HG02885 (cell line): ENCODE results near the gene SP3.
A peak's percentile ranks its signal among the peaks of the same experiment; 100 is the strongest.

Experiments
- ATAC-seq: cut with Tn5 transposase; IDR thresholded peaks from one replicate; pipeline ENCODE4 v1.9.1; 2021; ENCODE audit warnings: mild to moderate bottlenecking; ENCODE audit not compliant: unreplicated experiment, poor library complexity

Gene SP3

DNA sequence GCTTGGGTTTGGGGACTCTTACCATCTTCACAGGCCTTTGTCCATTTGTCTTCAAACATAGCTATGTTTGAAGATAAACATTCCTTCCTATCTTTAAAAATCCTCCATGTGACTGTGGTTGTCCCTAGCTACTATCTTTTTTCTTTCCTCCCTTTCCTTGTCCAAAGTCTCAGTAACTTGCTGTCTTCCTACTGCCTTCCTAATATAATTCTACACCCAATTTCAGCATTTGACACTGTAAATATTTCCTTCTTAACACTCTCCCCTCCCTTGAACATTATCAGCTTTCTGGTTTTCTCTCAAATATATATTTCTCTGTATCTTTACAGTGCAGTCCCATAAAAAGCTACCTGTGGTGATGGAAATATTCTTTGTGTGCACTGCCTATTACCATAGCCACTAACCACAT is 5.3 kb upstream of the SP3 start:
- ATAC-seq = no peak

DNA sequence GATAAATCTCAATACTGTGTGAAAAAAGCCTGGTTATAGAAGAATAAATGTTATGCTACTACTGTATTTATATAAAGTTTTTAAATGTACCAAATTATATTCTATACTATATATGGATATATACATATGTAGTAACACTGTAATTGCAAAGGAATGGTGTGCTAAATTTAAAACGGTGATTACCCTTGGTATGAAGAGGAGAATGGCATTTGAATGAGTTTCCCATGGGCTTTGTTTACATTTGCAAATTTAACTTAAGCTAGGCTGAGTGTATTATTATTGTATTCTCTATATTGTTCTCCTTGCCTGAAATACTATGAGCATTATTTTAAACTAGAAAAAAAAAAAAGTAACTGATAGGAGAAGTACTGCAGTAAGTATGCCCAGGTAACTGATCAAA is 4.7 kb upstream of the SP3 start:
- ATAC-seq = no peak

DNA sequence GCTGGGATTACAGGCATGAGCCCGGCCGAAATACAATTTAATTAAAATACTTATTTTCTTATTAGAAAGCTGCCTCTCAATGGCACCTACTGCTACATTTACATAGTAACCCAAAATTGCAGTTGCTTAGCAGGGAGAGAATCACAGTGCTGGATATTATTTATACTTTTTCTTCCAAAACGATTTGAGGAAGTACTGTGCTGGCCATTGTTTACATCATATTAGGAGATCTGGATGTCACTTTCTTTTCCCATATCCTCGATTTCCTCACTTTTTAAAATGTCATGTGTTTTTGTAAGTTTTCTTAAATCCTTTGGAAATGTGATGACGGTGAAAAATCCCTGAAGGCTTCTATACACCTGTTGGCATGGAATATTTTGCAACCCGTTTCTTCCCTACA is 3.4 kb upstream of the SP3 start:
- ATAC-seq = no peak

DNA sequence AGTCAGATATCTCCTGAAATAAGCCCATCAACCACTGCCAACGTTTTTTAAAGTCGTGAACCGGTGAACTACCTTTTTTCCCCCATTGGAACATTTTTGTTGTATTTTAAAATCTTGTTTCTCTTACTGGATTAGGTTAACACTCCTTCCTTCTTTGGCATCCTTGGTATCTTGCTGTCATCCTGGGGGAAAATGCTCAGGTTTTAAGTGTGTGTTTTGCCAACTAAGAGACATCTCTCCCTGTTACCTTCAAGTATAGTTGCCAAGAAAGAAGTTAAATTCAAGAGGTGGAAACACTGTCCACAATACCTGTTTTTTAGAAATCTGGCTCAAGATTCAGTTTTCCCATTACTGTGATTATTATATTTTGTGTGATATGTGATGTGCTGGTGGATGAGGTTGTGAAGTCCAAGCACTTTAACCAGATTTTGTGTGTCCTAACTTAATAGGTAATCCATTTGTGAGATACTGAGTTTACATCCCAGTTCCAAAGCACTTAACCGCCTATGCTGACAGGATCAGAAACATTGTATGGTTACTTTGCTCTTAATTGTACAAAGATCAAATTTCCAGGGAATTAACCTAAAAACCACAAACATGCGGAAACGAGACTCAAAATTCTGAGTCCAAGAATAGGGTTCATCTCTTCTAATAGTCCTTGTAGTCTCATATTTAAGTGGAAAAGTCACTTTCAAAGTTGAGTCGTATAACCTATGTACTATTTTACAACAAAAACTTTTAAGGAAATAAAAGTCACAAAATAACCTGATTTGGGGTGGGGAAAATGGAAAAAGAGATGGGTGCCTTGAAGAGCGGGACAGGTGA is 1.3 kb upstream of the SP3 start:
- ATAC-seq = no peak

DNA sequence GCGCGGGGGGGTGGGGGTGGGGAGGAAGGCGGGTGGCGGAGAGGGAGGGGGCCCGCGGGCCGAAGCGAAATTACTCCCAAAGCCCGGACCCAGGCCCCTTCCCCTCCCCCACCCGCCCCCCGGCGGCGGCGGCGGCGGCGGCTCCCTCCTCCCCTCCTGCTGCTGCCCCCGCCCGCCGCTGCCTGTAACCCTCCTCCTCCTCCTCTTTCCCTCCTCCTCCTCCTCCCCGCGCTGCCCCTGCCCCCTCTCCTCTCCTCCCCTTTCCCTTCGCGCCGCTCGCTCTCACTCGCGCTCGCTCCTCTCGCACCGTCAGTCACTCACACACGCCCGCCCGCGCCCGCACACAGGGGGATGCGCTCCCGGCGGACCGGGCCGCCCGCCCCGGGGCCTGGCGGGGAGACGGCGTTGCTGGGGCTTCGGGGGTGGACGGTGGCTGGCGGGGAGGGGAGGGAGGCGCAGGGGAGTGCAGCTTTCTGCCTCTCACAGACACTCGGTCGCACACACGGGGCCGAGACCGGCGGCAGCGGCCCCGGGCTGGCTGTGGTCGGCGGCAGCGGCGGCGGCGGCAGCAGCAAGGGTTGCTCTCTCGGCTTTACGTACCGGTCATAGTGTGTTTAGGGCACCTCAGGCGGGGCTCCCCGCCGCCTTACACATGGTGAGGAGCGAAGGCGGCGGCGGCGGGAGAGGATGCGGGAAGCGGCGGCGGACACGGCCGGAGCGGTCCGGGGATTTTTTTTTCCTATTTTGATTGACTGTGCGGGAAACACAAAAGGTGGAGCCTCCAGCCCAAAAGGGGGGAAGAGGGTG is 405 bp downstream of the SP3 start:
- peak; percentile 27 for ATAC-seq

DNA sequence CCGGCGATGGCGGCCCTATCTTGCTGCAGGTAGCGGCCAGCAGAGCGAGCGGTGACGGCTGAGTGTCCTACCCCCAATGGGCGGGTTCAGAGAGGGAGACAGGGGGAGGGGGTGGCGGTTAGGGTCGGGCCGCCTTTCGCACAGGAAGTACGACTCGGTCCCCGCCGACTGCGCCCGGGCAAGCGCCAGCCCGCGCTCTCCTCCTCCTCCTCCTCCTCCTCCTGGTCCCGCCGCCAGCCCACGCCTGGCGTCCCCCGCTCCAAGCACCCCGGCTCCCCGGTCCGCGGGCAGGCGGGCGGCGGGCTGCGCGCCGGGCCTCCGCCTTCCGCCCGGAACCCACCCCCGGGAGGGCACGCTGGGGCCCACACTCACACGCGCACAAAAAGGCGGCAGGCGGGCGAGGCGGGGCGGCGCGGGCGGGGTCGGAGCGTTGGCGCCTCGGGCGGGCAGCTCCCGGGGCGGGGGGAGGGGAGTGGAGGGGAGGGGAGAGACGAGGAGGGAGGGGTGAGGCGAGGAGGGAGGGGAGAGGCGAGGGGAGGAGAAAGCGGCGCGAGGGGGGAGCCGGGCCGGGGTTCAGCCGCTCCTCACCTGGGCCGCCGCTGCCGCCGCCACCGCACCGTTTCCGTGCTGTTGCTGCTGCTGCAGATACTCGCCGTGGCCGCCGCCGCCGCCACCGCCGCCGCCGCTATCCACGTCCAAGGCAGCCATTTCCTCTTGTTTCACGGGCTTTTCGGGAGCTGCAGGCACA is 1.2 kb downstream of the SP3 start:
- ATAC-seq = peak; percentile 58

DNA sequence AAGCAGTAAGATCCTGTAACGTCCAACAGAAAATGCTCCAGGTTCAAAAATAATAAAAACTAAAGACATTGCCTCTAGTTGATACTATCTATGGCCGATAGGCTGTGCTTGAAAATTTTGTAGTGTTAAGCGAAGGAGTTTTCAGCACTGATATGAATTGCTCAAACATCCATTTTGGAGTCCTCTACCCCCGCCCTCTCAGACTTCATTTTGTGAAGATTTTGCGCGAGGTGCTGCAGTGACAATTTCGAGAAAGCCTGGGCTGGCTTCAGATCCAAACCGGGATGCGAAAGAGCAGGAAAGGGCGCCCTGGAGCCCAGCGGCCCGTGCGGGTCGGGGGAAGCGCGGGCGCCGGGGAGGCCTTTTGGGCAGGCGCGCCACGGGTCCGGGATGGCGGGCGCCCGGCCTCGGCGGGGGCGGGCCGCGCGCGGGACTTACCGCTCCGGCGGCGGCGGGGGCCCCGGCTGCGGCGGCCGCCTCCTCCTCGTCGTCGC is 1.8 kb downstream of the SP3 start:
- ATAC-seq = peak; percentile 12

DNA sequence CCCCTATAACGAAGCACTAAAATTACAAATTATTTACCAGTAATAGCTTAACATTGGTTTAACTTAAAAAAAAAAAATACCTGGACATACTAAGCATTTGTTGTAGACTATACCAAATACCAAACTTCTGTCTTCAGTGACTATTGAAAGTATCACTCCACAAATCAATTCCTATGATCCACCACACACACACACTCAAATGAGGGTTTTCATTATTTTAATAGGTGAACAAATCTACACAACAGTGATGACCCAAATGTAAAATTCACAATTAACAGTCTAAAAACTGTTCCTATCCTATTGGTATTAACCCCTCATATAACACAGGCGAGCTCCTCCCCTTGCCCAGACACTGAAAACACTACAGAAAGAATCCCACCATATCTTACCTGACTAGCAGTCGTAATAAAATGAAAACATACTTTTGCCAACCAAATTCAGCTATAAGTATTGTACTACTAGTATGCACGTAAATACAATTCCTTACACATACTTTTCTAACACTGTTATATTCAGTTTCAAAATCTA is 2.5 kb downstream of the SP3 start:
- no peak for ATAC-seq

DNA sequence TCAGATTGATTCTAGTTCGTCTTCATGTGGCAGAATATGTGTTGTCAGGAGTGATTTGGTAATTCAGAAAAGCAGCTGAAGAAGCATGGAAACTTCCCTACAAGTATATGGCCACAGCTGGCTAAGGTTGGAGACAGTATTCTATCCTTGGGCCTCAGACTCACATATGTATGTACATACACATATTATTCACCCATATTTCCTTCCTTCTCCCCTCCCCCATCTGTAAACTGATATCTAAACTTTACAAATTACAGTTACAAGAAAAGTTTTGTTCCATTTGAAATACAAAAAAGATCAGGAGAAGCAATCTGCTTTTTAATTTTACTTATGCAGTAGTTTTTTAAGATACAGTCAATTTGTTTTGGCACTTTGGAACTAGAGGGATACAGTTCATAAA is 3.1 kb downstream of the SP3 start:
- ATAC-seq = no peak

DNA sequence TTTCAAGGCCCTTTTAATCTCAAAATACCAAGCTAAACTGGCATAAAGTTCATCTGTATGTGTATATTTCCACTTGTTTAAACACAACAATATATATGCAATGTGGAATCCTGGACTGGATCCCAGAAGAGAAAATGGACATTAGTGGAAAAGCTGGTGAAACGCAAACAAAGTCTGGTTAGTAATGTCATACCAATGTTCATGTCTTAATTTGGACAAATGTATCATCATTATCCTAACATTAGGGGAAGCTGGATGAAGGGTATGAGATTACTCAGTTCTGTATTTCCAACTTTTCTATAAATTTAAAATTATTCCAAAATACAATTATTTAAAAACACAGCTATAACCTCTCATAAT is 3.8 kb downstream of the SP3 start:
- no peak for ATAC-seq

DNA sequence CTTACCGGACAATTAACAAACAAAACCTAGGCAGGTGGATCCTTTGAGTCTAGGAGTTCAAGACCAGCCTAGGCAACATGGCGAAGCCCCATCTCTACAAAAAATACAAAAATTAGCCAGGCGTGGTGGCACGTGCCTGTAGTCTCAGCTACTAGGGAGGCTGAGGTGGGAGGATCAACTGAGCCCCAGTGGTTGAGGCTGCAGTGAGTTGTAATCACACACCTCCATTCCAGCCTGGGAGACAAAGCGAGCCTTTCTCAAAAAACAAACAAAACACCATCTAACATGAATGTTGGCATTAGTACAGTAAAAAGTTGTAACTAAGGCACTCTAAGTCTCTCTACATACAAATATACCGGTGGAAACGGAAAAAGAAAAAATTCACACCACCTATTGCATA is 5.3 kb downstream of the SP3 start:
- ATAC-seq = no peak

DNA sequence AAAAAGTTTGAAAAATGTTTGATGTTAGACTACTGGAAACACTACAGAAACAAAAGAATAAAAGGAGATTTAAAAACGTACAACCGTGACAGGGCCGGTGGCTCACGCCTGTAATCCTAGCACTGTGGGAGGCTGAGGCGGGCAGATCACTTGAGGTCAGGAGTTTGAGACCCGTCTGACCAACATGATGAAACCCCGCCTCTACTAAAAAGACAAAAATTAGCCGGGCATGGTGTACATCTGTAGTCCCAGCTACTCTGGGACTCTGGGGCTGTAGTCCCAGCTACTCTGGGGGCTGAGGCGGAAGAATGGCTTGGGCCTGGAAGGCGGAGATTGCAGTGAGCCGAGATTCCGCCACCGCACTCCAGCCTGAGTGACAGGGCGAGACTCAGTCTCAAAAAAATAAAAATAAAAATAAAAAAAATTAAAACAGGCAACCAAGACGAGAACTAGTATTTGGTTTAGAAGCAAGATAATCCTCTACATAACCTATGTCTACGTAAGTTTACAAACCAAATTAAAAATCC is 5.8 kb downstream of the SP3 start:
- ATAC-seq = no peak

DNA sequence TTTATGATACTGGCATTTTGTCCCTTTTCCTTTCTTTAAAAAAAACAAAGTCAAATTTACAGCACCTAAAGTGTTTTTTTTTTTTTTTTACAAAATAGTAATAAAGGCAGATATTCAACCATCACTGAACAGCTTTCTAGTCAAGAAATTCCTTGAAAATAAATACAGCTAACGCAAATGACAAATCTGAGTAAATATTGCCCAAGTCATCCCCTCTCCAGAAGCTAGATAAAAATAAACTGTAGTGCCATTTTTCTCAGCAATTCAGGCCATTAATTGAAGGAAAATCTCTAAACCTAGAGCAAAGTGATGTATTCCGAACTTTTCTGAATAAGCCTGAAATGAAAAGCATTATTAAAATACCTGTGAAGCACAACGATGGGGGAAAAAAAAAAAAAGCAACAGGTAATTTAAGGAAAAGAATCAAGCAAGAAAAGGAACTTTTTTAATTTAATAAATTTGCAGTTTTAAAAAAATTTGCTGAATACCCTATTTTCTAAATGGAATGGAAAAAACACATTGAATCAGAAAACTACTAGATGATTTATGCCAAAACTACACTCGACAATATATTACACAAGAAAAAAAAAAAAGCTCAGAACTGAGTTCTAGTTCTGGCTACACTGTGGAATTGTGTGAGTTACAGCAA is 6.9 kb downstream of the SP3 start:
- ATAC-seq = no peak

DNA sequence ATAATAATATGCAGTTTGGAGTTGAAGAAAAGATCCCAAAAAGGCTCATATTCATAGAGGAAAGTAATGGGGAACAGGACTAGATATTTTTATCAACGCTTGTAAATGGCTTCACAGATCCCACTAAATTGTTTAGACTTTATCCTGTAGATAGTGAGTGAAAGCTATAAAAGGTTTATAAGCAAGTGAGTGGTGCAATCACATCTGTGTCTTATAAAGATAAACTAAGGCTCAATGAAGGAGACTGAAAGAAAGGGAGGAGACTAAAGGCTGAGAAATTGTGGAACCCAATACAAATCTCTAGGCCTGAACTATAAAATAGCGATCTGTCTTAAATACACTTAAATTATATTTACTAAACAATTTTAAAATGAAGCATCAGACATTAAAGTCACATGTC is 7.7 kb downstream of the SP3 start:
- ATAC-seq = no peak

DNA sequence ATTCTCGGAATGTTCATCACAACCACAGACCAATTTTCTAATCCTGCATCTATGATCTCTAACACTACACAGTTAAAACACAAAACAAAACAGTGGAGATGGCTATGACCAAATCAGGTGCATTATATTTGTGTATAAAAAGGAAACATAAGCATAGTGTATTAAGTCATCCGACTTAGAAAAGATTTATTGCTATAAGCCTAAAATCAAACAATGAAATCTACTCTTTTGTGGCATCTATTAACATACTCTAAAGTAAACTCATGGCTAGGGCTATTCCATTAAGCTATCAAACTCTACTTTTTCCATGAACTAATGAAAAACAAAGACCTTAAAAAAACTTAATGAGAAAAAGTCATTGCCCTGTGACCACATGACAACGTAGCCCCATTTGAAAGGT is 8.7 kb downstream of the SP3 start:
- no peak for ATAC-seq

DNA sequence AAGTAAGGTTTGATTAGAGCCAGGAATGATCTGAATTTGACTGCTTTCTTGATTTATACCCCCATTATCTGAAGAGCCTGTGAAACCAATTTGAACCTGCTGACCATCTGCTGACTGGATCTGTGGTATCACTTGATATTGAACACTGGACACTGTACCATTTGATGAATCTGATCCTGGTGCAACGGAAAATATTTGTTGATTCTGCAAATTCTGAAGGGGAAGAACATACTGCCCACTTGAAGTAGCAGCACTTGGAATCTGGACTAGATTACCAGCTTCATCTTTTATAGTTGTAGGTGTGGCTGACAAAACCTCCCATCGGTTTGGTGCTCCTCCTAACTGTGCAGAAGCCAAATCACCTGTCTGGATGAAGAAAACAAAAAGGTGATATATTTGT is 9.3 kb downstream of the SP3 start:
- no peak for ATAC-seq

DNA sequence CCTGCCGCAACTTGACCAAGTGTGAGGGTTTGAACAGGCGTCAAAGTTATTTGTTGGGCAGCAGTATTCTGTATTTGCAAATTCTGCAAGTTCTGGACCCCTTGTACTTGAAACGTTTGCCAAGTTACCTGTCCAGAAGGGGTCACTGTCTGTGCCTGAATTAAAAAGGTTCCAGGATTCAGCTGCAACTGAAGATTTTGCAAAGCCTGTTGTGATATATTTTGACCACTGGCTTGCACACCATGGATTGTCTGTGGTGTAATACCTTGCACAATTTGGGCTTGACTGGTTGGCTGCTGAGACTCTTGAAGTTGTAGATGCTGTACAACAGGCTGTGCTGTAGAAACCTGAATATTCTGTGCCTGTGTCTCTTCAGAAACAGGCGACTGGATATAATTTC is 10.2 kb downstream of the SP3 start:
- no peak for ATAC-seq

DNA sequence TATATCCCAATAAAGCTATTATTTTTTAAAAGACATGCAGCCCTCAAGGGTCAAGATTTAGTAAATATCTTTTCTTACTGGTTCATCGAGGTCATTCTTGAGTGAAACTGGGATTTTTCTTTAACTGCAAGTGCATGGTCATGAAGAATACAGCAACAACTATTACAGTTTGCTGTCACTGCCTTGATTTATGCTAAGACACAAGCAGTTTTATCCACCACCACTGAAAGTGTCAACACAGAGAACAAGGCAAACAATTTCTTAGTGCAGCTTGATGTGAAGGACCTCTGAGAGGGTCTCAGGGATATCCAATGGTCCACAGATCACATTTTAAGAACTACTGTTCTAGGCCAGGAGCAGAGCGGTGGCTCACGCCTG is 12.1 kb downstream of the SP3 start:
- no peak for ATAC-seq

DNA sequence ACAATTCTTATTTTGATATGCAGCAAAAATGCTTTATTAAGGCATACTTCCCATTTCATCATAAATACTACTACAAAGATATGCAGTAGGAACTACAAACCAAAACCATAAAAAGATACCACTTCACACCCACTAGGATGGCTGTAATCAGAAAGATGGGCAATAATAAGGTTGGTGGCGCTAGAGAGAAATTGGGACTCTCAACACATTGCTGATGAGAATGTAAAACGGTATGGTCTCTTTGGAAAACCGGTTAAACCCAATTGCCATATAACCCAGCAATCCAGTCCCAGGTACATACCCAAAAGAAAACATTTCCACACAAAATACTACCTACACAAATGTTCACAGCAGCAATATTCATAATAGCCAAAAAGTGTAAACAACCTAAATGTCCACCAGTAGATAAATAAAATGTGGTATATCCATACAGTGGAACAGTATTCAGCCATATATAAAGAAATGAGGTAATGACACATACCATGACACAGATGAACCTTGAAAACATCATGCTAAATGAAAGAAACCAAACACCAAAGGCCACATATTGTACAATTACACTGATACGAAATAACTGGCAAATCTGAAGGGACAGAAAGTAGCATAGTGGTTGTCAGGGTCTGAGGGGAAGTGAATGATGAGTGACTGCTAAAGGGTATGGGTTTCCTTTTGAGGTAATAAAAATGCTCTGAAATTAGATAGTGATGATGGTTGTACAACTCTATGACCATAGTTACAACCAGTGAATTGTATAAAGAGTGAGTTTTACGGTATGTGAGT is 12.7 kb downstream of the SP3 start:
- no peak for ATAC-seq
